NT2/D1 (cell line): ENCODE data around the gene ALOX5AP.

ENCODE experiments used
- DNase-seq: peaks from one replicate; pipeline ENCODE4 v3.0.0-alpha.2; 2011; ENCODE audit warnings: low read depth, low spot score
- H3K27me3 ChIP-seq: 2 replicates; pipeline ENCODE4 v1.6.0; 2011; ENCODE audit warnings: mild to moderate bottlenecking; ENCODE audit not compliant: insufficient read length, insufficient read depth
- H3K36me3 ChIP-seq: 2 replicates; pipeline ENCODE4 v1.6.1; 2011; ENCODE audit warnings: mild to moderate bottlenecking, low read length, mixed read lengths; ENCODE audit not compliant: insufficient read depth, insufficient read length
- H3K4me1 ChIP-seq: 2 replicates; pipeline ENCODE4 v1.5.1; 2011; ENCODE audit not compliant: insufficient read depth, insufficient read length
- H3K4me3 ChIP-seq: 2 replicates; pipeline ENCODE4 v1.5.1; 2011; ENCODE audit warnings: low read depth; ENCODE audit not compliant: insufficient read length
- H3K9ac ChIP-seq: 2 replicates; pipeline ENCODE4 v1.6.0; 2011; ENCODE audit warnings: low read depth; ENCODE audit not compliant: insufficient read length
- H3K9me3 ChIP-seq: 2 replicates; pipeline ENCODE4 v1.5.1; 2011; ENCODE audit warnings: mild to moderate bottlenecking, low read length; ENCODE audit not compliant: insufficient read depth
- SUZ12 ChIP-seq: IDR thresholded peaks from 2 replicates; pipeline ENCODE4 v1.6.1; 2011; ENCODE audit not compliant: insufficient read length, insufficient read depth; ENCODE audit errors: extremely low read depth
- YY1 ChIP-seq: IDR thresholded peaks from 2 replicates; pipeline ENCODE4 v1.6.1; 2011; ENCODE audit not compliant: insufficient read length, insufficient read depth
- ZNF274 ChIP-seq: IDR thresholded peaks from 2 replicates; pipeline ENCODE4 v1.6.1; 2011; ENCODE audit warnings: mild to moderate bottlenecking, low read depth, low read length

ALOX5AP gene

GRCh38 chr13:30755678-30756077 lies 20.3 kb downstream of the ALOX5AP start:
- Histone ChIP-seq H3K27me3 (no peaks in the 10 kb centered on the region), H3K4me3 (no peak overlapping the region), H3K9me3 (no peaks in the 10 kb centered on the region), H3K36me3 (no peaks in the 10 kb centered on the region), H3K4me1 (no peaks in the 10 kb centered on the region), H3K9ac (no peak overlapping the region)
- TF ChIP-seq YY1 (no peak), ZNF274 (no peak), SUZ12 (no peak)
- no peak for DNase-seq

- Histone ChIP-seq H3K36me3 (no peaks in the 10 kb centered on the region), H3K27me3 (no peaks in the 10 kb centered on the region), H3K4me3 (no peak overlapping the region), H3K4me1 (no peaks in the 10 kb centered on the region), H3K9ac (no peak overlapping the region), H3K9me3 (no peaks in the 10 kb centered on the region)
- no peak for TF ChIP-seq SUZ12
- TF ChIP-seq ZNF274 = no peak
- no peak for TF ChIP-seq YY1
- DNase-seq = no peak
Observed at GRCh38 chr13:30757026-30757742, 21.8 kb downstream of the ALOX5AP start.

GRCh38 chr13:30759748-30760147 lies 24.4 kb downstream of the ALOX5AP start:
- Histone ChIP-seq H3K4me1 (no peaks in the 10 kb centered on the region), H3K9ac (no peak overlapping the region), H3K36me3 (no peaks in the 10 kb centered on the region), H3K4me3 (no peak overlapping the region), H3K9me3 (no peaks in the 10 kb centered on the region), H3K27me3 (no peaks in the 10 kb centered on the region)
- DNase-seq = no peak
- no peak for TF ChIP-seq ZNF274
- no peak for TF ChIP-seq SUZ12
- TF ChIP-seq YY1 = no peak

GRCh38 chr13:30762643-30763042 lies 27.3 kb downstream of the ALOX5AP start:
- Histone ChIP-seq H3K9me3 (no peaks in the 10 kb centered on the region), H3K36me3 (no peaks in the 10 kb centered on the region), H3K27me3 (no peaks in the 10 kb centered on the region), H3K4me1 (no peaks in the 10 kb centered on the region), H3K4me3 (no peak overlapping the region), H3K9ac (no peak overlapping the region)
- no peak for TF ChIP-seq YY1
- no peak for DNase-seq

GRCh38 chr13:30763786-30764413 lies 28.6 kb downstream of the ALOX5AP start:
- Histone ChIP-seq H3K36me3 (no peaks in the 10 kb centered on the region), H3K4me3 (no peak overlapping the region), H3K4me1 (no peaks in the 10 kb centered on the region), H3K9ac (no peak overlapping the region), H3K27me3 (no peaks in the 10 kb centered on the region), H3K9me3 (no peaks in the 10 kb centered on the region)
- DNase-seq = no peak
- TF ChIP-seq YY1 = no peak
- no peak for TF ChIP-seq SUZ12
- no peak for TF ChIP-seq ZNF274

- DNase-seq = no peak
- Histone ChIP-seq H3K27me3 (no peaks in the 10 kb centered on the region), H3K4me3 (no peak overlapping the region), H3K9me3 (no peaks in the 10 kb centered on the region), H3K9ac (no peak overlapping the region), H3K36me3 (no peaks in the 10 kb centered on the region), H3K4me1 (no peaks in the 10 kb centered on the region)
- TF ChIP-seq ZNF274 (no peak), SUZ12 (no peak), YY1 (no peak)
Observed at GRCh38 chr13:30766231-30766630, 30.9 kb downstream of the ALOX5AP start.

GRCh38 chr13:30770929-30771328 lies 35.6 kb downstream of the ALOX5AP start:
- Histone ChIP-seq H3K27me3 (no peaks in the 10 kb centered on the region), H3K4me1 (no peaks in the 10 kb centered on the region), H3K9me3 (no peaks in the 10 kb centered on the region), H3K9ac (no peak overlapping the region), H3K36me3 (no peaks in the 10 kb centered on the region), H3K4me3 (no peak overlapping the region)
- TF ChIP-seq ZNF274 (no peak), SUZ12 (no peak), YY1 (no peak)
- DNase-seq = no peak
